Mesothelial cell of epicardium (in vitro differentiated cells): ENCODE results near the gene SELENOS. TPM values are rescaled to one million over a fixed set of nuclear protein-coding genes. Genes with fewer than 3 reads are reported as not detected.
A peak's percentile ranks its signal among the peaks of the same experiment; 100 is the strongest.

Experiments
- DNase-seq, 2 experiments: peaks; one replicate each; pipeline ENCODE4 v3.0.0; 2021; ENCODE audit warnings: low spot score in 2 of 2; ENCODE audit not compliant: unreplicated experiment in 2 of 2
- H3K27ac Mint-ChIP-seq: 2 replicates; pipeline ENCODE4 v1.8.0; 2021; ENCODE audit warnings: mixed read lengths
- H3K27me3 Mint-ChIP-seq: 2 replicates; pipeline ENCODE4 v1.8.0; 2021; ENCODE audit warnings: low read depth, mixed read lengths
- H3K36me3 Mint-ChIP-seq: 2 replicates; pipeline ENCODE4 v1.8.0; 2021; ENCODE audit warnings: mixed read lengths
- H3K4me1 Mint-ChIP-seq: 2 replicates; pipeline ENCODE4 v1.8.0; 2021; ENCODE audit warnings: mixed read lengths
- H3K4me3 Mint-ChIP-seq: 2 replicates; pipeline ENCODE4 v1.8.0; 2021; ENCODE audit warnings: mild to moderate bottlenecking, moderate library complexity, mixed read lengths
- H3K9me3 Mint-ChIP-seq: 2 replicates; pipeline ENCODE4 v1.8.0; 2021; ENCODE audit warnings: mixed read lengths
- CTCF ChIP-seq: fragments of 200-600 bp; sonication (generic); IDR thresholded peaks from one replicate; pipeline ENCODE4 v1.5.0; 2021; ENCODE audit warnings: antibody characterized with exemption; ENCODE audit not compliant: unreplicated experiment
- total RNA-seq: library from RNA; stranded (reverse); gene quantifications from 3 replicates; pipeline ENCODE4 v1.2.1, GENCODE V29; 2021

The SELENOS gene
- total RNA-seq, 1 donor from 2014 or later, result 38.1 TPM

GRCh38 chr15:101252836-101253235 lies 24.4 kb downstream of the SELENOS start:
- DNase-seq, result no peak
- no peaks in the 10 kb centered on the region for H3K9me3 Mint-ChIP-seq
- peak overlapping the region; percentile 96 for H3K27ac Mint-ChIP-seq
- no peak for TF ChIP-seq CTCF
- H3K36me3 Mint-ChIP-seq, result peaks cover 2% of the 10 kb centered on the region
- H3K27me3 Mint-ChIP-seq, result no peaks in the 10 kb centered on the region
- H3K4me3 Mint-ChIP-seq, result peak overlapping the region; percentile 93
- H3K4me1 Mint-ChIP-seq, result peaks cover 37% of the 10 kb centered on the region

GRCh38 chr15:101251830-101252820 lies 25.2 kb downstream of the SELENOS start, which contains the start of gene CHSY1:
Gene CHSY1, minus strand, starts transcription at chr15:101252048. Its CDS starts 592 bp downstream, at chr15:101251456.
- H3K4me3 Mint-ChIP-seq, result peak within 1 kb of the TSS; percentile 93
- peak; percentile 74 to 90 for DNase-seq
- no peaks in the 10 kb centered on the region for H3K9me3 Mint-ChIP-seq
- peaks cover 2% of the 10 kb centered on the region for H3K36me3 Mint-ChIP-seq
- TF ChIP-seq CTCF, result no peak
- H3K27ac Mint-ChIP-seq, result peak within 1 kb of the TSS; percentile 96
- peaks cover 43% of the 10 kb centered on the region for H3K4me1 Mint-ChIP-seq
- no peaks in the 10 kb centered on the region for H3K27me3 Mint-ChIP-seq

GRCh38 chr15:101250873-101251829 lies 26.1 kb downstream of the SELENOS start:
- H3K27me3 Mint-ChIP-seq, result no peaks in the 10 kb centered on the region
- peak overlapping the region; percentile 92 for H3K27ac Mint-ChIP-seq
- H3K4me3 Mint-ChIP-seq, result peak overlapping the region; percentile 91
- H3K4me1 Mint-ChIP-seq, result peaks cover 49% of the 10 kb centered on the region
- H3K9me3 Mint-ChIP-seq, result no peaks in the 10 kb centered on the region
- peak; percentile 18 for TF ChIP-seq CTCF
- DNase-seq, result peak; percentile 38 to 64
- H3K36me3 Mint-ChIP-seq, result peaks cover 2% of the 10 kb centered on the region

GRCh38 chr15:101250341-101250831 lies 26.9 kb downstream of the SELENOS start:
- Mint-ChIP-seq H3K4me3 (peak overlapping the region; percentile 91), H3K27me3 (no peaks in the 10 kb centered on the region), H3K9me3 (no peaks in the 10 kb centered on the region)

More at GRCh38 chr15:101250341-101250831, 26.9 kb downstream of the SELENOS start:
- Mint-ChIP-seq H3K4me1 (peaks cover 54% of the 10 kb centered on the region), H3K36me3 (peaks cover 2% of the 10 kb centered on the region), H3K27ac (peak overlapping the region; percentile 92)
- no peak for DNase-seq
- TF ChIP-seq CTCF, result no peak
